ENCODE results near the gene GNPDA2.

The GNPDA2 gene

DNA sequence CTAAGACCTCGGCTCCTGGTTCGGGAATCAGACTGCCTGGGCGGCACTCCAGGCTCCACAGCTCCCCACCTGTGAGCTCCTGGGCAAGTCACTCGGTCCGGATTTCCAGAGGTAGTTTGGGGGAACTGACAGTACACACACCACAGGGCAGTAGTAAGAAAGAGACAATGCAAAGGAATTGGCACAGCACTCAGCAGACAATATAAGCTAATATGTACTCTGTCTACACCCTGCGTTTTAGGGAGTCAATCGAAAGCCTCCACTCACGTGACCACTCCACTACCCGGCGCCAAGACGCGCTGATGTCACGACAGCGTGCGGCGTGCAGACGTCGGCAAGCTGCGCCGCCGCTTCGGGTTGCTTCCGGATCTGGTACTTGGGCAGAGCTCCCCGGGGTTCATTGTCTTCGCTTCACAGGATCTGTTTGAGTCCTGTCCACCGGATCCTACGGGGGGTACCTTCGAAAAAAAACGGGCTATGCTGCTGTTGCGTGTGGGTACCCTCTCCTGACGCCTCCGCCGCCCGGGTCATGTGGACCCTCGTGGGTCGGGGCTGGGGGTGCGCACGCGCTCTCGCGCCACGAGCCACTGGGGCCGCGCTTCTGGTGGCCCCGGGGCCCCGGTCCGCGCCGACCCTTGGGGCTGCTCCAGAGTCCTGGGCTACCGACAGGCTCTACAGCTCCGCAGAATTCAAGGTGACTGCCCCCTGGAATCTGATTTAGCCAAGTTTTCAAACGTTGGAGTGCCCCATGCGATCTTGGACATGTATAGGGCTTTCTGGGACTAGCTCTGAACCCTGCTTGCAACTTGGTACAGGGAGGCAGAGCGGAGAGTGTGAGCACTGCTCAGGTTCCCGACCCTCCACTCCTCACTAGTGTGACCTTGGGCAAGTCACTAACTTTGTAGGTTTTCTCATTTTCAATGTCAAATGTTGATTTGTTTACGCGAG, 48.0 kb downstream of the GNPDA2 start, which contains the start of gene GUF1:
TSS of gene GUF1 (plus strand) at position 327 of the 948 bp plus-strand sequence. CDS start at position 530, 203 bp downstream.
- peak; percentile 89 for DNase-seq

DNA sequence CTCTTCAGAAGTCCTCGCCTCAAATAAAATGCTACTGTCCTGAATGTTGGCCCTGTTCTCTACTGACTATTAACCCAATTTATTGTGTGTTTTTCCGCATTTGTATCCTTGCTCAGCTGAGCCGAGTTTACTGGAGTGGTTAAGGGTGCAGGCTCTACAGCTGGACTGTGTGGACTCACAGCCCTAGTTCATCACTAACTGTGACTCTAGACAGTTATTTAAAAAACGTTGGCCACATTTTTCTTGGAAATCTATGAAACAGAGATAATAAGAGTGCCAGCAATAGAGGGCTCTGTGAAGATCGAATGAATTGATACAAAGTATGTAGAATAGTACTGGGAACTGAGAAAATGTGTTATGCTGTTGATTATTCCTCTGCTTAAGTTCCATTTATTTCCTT, 51.0 kb downstream of the GNPDA2 start:
- no peak for DNase-seq

DNA sequence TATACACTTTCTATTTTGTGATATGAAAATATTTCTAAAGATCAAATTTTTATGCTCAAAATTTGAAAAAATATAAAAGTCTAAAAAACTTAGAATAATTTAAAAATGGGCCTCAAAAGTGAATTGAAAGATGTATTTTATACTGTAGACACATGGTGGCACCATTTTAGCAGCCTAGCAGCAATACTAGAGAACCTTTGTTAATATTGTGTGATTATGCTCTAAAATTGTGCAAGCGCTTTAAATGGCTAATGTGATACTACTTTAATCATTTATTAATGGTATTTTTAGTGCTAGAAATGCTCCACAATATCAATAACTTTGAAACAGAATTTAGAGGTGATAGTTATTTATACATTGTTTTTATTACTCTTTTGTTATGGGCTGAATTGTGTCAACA, 51.9 kb downstream of the GNPDA2 start:
- DNase-seq = no peak

DNA sequence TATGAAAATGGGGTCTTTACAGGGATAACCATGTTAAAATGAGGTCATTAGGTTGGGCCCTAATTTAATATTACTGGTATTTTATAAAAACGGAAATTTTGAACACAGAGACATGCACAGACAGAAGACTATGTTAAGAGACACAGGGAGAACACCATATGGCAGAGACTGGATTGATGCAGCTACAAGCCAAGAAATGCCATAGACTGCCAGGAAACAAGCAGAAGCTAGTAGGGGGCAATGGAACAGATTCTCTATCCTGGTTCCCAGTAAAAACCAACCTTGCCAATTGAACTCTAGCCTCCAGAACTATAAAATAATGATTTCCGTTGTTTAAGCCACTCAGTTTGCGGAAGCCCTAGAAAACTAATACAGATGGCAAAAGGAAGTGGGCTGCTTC, 54.7 kb downstream of the GNPDA2 start:
- no peak for DNase-seq

DNA sequence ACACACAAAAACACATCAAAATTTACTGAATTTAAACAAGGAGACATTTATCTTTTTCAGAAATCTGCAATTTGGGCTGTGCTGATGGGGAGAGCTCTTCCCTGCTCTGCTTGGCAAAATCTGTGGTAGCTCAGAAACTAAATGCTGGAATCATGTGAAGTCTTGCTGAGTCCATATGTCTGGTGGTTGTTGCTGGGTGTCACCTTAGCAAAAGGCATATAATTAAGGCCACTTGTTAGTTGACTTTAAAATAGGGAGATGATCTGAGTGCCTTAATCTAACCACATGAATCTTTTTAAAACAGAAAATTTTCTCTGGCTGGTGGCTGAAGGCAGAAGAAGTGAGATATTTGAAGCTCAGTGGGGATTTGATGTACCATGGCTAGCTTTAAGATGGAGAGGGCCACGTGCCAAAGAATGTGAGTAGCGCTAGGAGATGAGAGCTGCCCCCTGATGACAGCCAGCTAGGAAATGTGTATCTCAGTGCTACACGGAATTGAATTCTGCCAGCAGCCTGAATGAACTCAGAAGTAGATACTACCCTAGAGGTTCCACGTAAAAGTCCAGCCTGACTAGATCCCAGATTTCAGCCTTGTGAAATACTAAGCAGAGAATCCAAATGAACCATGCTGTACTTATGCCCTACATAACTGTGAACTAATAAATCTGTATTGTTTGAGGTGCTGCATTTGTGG, 55.7 kb downstream of the GNPDA2 start:
- no peak for DNase-seq

DNA sequence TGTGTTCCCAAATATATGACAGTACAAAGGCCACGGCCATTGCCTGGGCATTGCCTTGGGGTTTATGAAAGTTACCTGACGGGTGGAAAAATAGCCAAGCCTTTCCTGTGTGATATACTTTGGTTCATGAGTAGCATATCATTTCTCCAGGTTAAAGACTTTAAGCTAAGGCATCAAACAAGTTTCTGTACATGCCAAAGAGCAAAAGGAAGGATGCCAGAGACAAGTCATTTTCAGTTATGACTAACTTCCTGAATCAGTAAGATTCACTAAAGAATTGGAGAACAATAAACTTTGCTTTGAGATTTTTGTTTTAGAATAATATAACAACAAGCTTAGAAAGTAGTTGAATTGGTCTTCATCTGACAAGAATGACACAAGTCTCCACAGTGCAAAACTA, 57.8 kb downstream of the GNPDA2 start:
- DNase-seq = no peak

DNA sequence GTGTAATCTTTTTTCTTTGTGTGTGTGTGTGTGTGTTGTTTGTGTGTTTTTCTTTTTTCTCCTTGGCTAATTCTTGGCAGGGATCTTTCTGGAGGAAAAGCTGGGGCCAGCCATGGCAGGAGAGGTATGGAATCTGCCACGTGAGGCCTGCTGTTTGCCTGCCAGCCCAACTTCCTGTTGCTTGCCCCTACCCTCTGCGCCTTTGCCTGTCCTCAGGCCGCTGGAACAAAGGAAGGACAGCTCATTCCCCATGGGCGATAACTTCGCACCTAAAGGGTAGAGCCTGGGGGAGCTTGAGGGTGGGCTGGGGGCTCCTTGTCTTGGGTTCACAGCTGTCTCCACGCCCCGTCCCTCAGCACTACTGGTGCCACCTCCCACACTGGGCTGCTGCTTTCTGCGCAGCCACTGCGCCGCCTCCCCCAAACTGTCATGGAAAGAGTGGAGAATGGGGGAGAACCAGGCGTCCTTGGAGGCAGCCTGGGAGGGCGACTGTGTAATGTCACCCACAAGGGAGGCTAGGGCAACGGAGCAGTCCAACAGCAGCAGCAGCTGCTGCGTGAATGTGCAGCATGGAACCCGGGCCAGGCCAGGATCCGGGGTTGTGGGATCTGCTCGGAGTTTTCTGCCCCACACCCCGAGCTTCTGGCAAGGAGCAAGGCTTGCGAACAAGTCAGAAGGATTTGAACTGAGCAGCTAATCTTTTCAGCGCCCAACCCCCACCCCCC, 62.7 kb downstream of the GNPDA2 start:
- no peak for DNase-seq

DNA sequence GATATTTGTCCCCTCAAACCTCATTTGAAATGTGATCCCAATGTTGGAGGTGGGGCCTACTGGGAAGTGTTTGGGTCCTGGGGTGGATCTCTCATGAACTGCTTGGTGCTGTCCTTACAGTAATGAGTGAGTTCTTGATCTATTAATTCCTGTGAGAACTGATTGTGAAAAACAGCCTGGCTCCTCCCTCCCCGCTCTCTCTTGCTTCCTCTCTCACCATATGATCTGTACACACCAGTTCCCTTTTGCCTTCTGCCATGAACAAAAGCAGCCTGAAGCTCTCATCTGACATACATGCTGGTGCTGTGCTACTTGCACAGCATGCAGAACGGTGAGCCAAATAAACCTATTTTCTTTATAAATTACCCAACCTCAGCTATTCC, 63.7 kb downstream of the GNPDA2 start:
- no peak for DNase-seq

DNA sequence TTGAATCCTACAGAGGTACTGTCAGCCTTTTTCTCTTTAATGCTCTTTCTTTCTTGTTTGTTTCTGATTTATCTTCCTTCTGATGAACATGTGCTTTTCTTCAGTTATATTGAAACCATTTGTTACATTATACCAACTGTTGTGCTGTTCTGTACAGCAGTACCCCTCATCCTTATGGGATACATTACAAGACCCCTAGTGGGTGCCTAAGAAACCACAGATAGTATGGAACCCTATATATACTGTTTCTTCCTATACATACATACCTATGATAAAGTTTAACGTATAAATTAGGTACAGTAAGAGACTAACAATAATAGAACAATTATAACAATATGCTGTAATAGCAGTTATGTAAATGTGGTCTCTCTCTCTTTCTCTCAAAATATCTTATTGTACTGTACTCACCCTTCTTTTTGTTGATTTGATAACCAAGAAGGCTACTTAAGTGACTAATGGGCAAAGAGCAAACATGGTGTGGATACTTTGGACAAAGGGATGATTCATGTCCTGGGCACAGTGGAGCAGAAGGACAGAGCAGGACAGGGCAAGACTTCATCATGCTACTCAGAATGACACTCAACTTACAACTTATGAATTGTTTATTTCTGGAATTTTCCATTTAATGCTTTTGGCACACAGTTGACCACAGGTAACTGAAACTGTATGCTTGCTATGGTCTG, 64.3 kb downstream of the GNPDA2 start:
- no peak for DNase-seq

DNA sequence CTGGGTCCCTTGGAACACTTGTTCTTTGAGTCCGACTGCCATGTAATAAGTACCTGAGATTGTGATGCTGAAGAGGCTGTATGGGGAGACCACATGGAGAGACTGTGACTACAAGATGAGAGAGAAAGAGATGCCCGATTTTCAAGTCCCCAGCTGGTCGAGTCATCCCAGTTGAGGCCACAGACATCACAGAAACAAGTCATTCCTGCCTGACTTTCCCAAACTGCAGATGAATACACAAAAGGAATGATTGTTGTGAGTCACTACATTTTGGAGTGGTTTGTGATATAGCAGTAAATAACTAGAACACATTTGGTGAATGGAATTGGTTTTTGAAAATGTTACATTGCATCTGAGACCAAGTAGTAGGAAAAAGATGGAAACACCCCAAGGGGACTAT, 66.0 kb downstream of the GNPDA2 start:
- DNase-seq = no peak

DNA sequence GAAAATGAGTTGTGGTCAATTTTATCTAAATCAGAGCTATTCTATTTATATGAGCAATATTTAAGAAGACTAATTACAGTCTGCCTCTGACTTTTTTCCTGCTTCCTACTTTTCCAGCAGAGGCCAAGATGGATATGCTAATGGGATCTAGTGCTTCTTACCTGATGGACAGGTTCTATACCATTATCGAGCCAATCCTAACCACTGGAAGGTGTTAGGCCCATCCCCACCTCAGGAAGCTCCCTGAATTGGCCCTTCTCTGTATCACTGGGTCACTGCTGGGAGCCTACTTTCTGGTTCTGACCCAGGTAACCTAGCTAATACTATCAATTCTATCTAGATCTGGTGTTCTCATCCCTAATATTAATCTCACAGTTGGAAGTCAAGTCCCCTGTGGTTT, 74.4 kb downstream of the GNPDA2 start:
- DNase-seq = no peak
